ENCODE measurements around the gene BSPH1.

GRCh38 chr19:48030073-48030472 is 38.1 kb upstream of the BSPH1 start:
- TF ChIP-seq, protein P1, sequence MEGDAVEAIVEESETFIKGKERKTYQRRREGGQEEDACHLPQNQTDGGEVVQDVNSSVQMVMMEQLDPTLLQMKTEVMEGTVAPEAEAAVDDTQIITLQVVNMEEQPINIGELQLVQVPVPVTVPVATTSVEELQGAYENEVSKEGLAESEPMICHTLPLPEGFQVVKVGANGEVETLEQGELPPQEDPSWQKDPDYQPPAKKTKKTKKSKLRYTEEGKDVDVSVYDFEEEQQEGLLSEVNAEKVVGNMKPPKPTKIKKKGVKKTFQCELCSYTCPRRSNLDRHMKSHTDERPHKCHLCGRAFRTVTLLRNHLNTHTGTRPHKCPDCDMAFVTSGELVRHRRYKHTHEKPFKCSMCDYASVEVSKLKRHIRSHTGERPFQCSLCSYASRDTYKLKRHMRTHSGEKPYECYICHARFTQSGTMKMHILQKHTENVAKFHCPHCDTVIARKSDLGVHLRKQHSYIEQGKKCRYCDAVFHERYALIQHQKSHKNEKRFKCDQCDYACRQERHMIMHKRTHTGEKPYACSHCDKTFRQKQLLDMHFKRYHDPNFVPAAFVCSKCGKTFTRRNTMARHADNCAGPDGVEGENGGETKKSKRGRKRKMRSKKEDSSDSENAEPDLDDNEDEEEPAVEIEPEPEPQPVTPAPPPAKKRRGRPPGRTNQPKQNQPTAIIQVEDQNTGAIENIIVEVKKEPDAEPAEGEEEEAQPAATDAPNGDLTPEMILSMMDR (IDR thresholded peaks at IDR 0.05 in 2 of 3, conservative IDR thresholded peaks at IDR 0.05 in 1 of 3; ENCODE audit: control insufficient read depth in 2 of 3, extremely low read depth in 1 of 3, insufficient read depth in 1 of 3, low read depth in 3 of 3, low read length in 3 of 3): no peak
- TF ChIP-seq FOS (IDR thresholded peaks at IDR 0.05; ENCODE audit: borderline replicate concordance, extremely low read depth, insufficient read length): no peak
